Suprapubic skin (tissue), 3 donors: ENCODE data around the gene CD180.

Experiments used
- CTCF ChIP-seq, 2 donors: fragments of 200-600 bp in 1 of 2; fragments of 450-650 bp in 1 of 2; sonication (generic) in 1 of 2; IDR thresholded peaks; one replicate each; pipeline ENCODE4 v1.5.1; 2016 to 2019; ENCODE audit warnings: antibody characterized with exemption in 2 of 2, mild to moderate bottlenecking in 1 of 2, moderate library complexity in 1 of 2
- POLR2A ChIP-seq, 2 donors: fragments of 450-650 bp; IDR thresholded peaks; one replicate each; pipeline ENCODE4 v1.6.1; 2017; ENCODE audit warnings: antibody characterized with exemption in 2 of 2, mild to moderate bottlenecking in 2 of 2, moderate library complexity in 2 of 2

GRCh38 chr5:67245259-67245846, 48.8 kb upstream of the CD180 start:
- no peak for TF ChIP-seq CTCF (IDR thresholded peaks at IDR 0.05)
- TF ChIP-seq POLR2A (IDR thresholded peaks at IDR 0.05) = no peak
